LNCaP clone FGC (cell line): ENCODE results near the gene GP1BA.

Source experiments
- DNase-seq: peaks from one replicate; pipeline ENCODE4 v3.0.0-alpha.2; 2011; ENCODE audit warnings: low read depth
- H3K4me3 ChIP-seq: 2 replicates; pipeline ENCODE4 v1.5.1; 2011; ENCODE audit warnings: mild to moderate bottlenecking, low read depth, low read length, control low read depth
- TF ChIP-seq, protein P1 (sequence below): IDR thresholded peaks from 2 replicates; pipeline ENCODE4 v1.5.1; 2012; ENCODE audit warnings: mild to moderate bottlenecking; ENCODE audit not compliant: control insufficient read depth, insufficient read depth; ENCODE audit errors: extremely low read depth

The GP1BA gene

GRCh38 chr17:4931963-4932362 is at the start of gene GP1BA:
Gene GP1BA (plus strand): TSS chr17:4932277. CDS start chr17:4932605, 328 bp downstream.
- H3K4me3 ChIP-seq = no peak within 1 kb of the TSS
- no peak for DNase-seq
- TF ChIP-seq, protein P1, sequence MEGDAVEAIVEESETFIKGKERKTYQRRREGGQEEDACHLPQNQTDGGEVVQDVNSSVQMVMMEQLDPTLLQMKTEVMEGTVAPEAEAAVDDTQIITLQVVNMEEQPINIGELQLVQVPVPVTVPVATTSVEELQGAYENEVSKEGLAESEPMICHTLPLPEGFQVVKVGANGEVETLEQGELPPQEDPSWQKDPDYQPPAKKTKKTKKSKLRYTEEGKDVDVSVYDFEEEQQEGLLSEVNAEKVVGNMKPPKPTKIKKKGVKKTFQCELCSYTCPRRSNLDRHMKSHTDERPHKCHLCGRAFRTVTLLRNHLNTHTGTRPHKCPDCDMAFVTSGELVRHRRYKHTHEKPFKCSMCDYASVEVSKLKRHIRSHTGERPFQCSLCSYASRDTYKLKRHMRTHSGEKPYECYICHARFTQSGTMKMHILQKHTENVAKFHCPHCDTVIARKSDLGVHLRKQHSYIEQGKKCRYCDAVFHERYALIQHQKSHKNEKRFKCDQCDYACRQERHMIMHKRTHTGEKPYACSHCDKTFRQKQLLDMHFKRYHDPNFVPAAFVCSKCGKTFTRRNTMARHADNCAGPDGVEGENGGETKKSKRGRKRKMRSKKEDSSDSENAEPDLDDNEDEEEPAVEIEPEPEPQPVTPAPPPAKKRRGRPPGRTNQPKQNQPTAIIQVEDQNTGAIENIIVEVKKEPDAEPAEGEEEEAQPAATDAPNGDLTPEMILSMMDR = no peak

GRCh38 chr17:4884489-4884888 is 47.6 kb upstream of the GP1BA start:
- no peak overlapping the region for H3K4me3 ChIP-seq
- no peak for DNase-seq
- TF ChIP-seq, protein P1 = no peak

GRCh38 chr17:4886830-4887229 is 45.2 kb upstream of the GP1BA start:
- TF ChIP-seq, protein P1 = no peak
- no peak for DNase-seq
- H3K4me3 ChIP-seq = no peak overlapping the region

- TF ChIP-seq, protein P1 = no peak
- no peak for DNase-seq
- H3K4me3 ChIP-seq = no peak overlapping the region
Measured at GRCh38 chr17:4887581-4887980, 44.5 kb upstream of the GP1BA start.

DNA sequence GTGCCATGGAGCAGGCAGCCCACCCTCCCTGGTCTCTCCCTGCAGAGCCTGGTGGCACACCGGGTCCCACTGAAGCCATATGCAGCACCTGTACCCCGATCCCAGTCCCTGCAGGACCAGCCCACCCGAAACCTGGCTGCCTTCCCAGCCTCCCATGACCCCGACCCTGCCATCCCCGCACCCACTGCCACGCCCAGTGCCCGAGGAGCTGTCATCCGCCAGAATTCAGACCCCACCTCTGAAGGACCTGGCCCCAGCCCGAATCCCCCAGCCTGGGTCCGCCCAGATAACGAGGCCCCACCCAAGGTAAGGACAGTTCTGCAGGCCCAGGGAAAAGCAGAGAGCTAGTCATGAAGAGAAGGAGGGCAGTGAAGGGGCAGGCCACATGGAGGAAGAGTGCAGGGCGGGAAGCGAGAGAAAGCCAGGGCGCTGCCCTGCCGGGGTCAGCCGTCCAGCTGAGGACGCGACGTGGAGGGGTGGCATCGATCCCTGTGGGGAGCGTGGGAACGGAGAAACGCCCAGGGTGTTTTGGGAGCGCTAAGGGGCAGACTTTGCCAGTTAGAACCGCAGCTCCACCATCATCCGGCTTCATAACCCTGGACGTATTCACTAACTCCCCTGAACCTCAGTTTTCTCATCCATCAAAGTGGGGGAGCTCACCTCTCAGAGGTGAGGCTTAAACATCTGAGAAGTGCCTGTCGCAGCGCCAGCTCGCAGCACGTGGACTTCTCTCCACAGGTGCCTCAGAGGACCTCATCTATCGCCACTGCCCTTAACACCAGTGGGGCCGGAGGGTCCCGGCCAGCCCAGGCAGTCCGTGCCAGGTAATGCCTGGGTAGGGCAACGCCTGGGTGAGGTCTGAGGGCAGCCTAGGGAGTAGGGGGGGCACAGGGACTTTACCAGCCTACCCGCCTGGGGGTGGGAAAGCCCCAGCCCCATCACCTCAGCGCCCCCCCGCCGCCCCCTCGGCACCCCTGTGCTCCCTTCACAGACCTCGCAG is 40.4 kb upstream of the GP1BA start:
- H3K4me3 ChIP-seq = no peak overlapping the region
- DNase-seq = no peak
- TF ChIP-seq, protein P1 = no peak

DNA sequence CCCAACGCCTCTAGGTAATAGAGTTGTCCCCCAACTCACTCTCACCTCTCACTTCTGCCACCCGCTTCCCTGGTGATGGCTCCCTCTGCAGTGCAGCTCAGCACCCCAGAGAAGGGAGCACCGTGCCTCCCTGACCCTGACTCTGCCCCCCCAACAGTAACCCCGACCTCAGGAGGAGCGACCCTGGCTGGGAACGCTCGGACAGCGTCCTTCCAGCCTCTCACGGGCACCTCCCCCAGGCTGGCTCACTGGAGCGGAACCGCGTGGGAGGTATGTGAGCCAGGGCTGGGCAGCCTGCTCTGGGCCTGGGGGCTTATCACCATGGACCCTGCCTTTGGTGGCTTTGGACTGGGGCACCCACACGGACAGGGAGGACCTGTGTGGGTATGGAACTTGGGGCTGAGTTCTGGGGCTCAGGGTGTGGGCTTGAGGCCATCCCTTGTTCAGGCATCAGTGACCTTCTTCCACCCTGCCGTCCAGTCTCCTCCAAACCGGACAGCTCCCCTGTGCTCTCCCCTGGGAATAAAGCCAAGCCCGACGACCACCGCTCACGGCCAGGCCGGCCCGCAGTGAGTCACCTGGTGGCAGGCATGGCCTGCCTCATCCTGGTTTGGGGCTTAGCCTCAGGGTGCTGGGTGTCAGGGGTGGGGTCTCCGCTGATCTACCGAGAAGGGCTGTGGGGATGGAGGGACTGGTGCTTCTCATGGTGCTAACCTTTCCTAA is 39.4 kb upstream of the GP1BA start:
- TF ChIP-seq, protein P1 = no peak
- no peak for DNase-seq

More for the DNA sequence above, 39.4 kb upstream of the GP1BA start:
- H3K4me3 ChIP-seq = no peak overlapping the region
